Activated CD4-positive, alpha-beta T cell treated with anti-CD3 and anti-CD28 coated beads, Interleukin-10, Interleukin-2, amounts not matched to agents 100 ng/mL and 50 ng/mL, durations not matched to agents 16 hours and 8 hours (primary cell): ENCODE results near the gene RNF151.
"Not testable (repeated sequence)": the region's sequence is repeated elsewhere in the genome, so short reads cannot be mapped to it uniquely, and the experiment has no call there.

Source experiments
- DNase-seq: peaks from one replicate; pipeline ENCODE4 v3.0.0-alpha.2; 2020

The RNF151 gene

GRCh38 chr16:2009791-2010510 lies 43.3 kb downstream of the RNF151 start, which contains the start of gene ZNF598:
TSS of gene ZNF598 (minus strand) at chr16:2009821.
- peak; percentile 89 for DNase-seq

- DNase-seq: not testable (repeated sequence)
Observed at GRCh38 chr16:2011726-2012125, 45.1 kb downstream of the RNF151 start.

GRCh38 chr16:2013527-2013926 lies 46.9 kb downstream of the RNF151 start:
- no peak for DNase-seq

GRCh38 chr16:2015117-2015946 lies 48.7 kb downstream of the RNF151 start:
- no peak for DNase-seq

- no peak for DNase-seq
Observed at GRCh38 chr16:2015947-2016208, 49.2 kb downstream of the RNF151 start.

GRCh38 chr16:2016407-2016922 lies 49.8 kb downstream of the RNF151 start:
- DNase-seq: no peak
